Hematopoietic multipotent progenitor cell treated with erythropoietin and hydrocortisone succinate and interleukin-3 and kit ligand, for 8 days (in vitro differentiated cells): ENCODE measurements around the gene CUX1.

Experiments used
- DNase-seq: peaks from one replicate; pipeline ENCODE4 v3.0.0-alpha.2; 2015

CUX1 gene

DNA sequence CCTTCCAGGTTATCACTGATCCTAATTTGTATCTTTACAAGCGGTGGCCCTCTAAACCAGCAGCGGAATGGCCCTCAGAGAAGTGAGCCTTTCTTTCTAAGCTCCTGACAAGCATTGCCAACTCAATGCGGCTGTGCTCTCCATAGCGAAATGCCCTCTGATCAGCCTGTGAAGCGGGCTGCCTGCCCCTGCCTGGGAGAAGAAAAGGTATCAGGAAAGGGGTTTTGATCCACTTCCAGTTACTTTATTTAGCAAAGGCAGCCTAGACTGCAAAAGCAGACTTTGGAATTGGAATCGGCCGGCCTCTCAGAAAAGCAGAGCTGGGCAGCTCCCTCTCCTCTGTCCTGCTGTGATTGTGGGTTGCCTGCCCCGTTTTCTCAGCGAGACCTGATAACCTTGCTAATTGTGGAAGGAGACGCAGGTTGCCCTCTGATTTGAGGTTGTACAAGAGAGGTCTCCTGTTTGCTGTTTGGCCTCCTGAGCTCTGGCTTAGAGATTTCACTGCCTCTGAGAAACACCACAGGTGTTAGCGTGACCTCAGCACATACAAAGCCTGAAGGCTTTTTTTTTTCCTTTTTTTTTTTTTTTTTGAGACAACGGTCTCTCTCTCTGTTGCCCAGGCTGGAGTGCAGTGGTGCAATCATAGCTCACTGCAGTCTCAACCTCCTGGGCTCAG is 415.3 kb downstream of the CUX1 start:
- no peak for DNase-seq

DNA sequence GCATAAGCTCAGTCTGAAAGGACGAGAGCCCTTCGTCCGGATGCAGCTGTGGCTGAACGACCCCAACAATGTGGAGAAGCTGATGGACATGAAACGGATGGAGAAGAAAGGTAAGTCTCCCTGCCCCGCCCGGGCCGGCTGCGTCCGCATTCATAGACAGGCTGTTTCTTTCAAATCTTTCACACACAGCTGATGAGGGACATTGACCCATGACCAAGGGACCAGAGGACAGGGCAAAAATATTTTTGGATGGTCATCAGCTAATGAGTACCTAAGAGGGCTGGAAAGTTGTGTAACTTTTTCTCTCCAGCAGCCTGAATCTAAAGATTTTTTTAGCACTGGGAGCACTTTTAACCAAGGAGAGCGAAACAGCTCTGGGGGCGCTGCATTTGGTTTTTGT is 416.7 kb downstream of the CUX1 start:
- no peak for DNase-seq

DNA sequence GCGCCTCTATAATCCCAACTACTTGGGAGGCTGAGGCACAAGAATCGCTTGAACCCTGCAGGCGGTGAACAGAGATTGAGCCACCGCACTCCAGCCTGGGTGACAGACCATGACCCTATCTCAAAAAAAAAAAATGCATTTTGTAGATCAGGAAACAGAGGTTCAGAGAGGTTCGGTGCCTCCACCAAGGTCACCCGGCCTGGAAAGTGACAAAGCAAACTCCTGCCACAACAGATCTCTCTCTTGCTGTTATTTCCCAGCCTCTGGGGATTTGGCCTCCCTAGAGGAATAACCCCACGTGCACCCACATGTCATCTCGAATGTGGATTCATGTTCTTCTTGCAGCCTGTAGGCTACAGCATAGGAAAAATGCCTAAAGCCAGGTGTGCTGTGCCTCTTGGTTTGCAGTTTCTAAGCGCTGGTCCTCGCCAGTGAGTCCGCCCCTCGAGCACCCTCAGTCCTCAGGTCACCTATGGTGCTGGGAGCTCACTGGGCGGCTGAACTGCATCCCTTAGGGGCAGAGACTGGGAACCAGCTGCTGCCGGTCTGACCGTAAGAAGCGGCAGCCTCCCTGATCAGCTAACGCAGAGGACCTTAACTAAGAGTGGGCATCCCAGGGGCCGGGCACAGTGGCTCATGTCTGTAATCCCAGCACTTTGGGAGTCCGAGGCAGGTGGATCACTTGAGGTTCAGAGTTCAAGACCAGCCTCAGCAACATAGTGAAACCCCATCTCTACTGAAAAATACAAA is 417.6 kb downstream of the CUX1 start:
- no peak for DNase-seq

DNA sequence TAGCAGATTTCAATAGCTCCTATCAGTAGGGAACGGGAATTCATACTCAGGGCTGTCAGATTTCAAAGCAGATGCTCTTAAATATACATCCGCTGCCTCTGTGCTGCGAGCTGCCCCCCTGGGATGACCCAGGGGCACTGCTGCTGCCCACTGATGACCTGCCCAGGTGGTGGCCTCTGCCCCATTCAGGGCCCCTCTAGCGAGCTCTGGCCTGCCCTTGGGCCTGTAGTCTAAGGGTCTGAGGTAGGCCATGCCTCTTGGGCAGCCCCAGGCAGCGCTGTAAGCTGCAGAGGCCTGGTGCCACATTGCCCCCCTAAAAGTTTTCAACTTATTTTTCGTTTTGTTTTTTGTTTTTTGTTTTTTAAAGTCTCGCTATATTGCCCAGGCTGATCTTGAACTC is 418.7 kb downstream of the CUX1 start:
- no peak for DNase-seq

GRCh38 chr7:102236592-102237287 is 419.3 kb downstream of the CUX1 start:
- peak; percentile 58 for DNase-seq

DNA sequence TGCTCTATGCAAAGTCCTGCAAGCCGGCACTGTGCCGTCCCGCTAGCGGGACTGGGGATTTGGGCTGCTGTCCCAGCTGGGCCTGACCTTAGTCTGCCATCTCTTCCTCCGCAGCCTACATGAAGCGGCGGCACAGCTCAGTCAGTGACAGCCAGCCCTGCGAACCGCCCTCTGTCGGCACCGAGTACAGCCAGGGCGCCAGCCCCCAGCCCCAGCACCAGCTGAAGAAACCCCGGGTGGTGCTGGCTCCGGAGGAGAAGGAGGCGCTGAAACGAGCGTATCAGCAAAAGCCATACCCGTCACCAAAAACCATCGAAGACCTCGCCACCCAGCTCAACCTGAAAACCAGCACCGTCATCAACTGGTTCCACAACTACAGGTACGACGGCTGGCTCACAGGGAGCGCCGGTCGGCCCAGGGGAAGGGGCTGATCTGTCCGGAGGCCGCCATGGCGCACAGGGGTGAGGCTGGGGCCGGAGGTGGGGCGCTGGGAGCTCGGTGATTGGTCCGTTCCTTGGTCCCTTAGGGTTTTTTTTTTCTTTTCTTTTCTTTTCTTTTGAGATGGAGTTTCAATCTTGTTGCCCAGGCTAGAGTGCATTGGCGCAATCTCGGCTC is 421.9 kb downstream of the CUX1 start:
- DNase-seq = no peak

DNA sequence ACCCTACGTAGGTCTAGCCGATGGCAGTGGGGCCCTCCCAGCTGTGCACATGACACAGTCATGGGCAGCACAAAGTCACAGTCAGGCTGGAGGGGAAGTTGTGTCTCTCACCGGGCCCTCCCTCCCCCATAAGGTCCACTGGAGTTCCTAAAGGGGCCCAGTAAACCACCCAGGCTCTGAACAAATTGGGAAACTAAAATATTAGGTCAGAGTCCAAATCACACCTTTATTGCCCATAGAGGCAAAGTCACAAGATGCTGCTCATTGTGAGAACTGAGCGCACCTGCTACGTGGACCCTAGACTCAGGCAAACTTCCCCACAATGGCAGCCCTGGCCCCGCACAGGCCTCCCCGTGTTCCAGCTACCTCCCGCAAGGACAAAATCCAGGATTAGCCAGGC is 424.0 kb downstream of the CUX1 start:
- DNase-seq = no peak

- DNase-seq = no peak
These were observed 427.2 kb downstream of the CUX1 start for GRCh38 chr7:102244601-102245000.

DNA sequence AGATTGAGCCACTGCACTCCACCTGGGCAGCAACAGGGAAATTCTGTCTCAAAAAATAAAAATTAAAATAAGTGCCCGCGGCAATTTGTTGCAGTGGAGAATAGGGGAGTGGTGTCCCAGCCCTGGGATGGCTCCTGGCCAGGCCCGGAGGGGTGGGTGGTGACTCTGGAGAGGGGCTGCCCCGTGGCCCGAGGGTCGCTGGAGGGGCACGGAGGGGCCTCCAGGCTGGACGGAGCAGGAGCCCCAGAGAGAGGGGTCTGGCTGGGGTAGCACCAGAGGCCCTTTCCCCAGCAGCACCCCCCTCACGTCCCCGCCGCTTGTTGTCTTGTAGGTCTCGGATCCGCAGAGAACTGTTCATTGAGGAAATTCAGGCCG is 430.6 kb downstream of the CUX1 start:
- no peak for DNase-seq

GRCh38 chr7:102248456-102249395 is 431.3 kb downstream of the CUX1 start:
- no peak for DNase-seq

- no peak for DNase-seq
These were observed 434.3 kb downstream of the CUX1 start for GRCh38 chr7:102251531-102252365.

GRCh38 chr7:102252366-102252982 is 435.0 kb downstream of the CUX1 start:
- DNase-seq = peak; percentile 29

- no peak for DNase-seq
These were observed 435.9 kb downstream of the CUX1 start for GRCh38 chr7:102253066-102253972.

DNA sequence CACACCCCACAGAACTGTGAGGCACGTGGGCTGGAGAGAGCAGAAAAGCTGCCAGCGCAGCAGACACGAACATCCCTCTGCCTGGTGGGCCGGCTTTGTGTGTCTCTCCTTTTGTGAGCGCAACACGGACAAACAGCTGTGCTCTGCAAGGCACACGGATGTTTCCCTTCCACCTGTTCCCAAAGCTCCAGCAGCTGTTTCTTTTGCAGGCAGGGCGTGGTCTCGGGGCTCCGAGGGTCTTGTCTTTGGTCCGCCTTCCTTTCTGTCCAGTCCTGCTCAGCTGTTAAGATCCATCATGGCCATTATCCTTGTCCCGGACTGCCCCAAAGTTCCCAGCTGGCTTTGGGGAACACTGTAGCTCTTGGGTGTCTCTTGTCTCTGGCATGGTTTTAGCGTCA is 436.5 kb downstream of the CUX1 start:
- DNase-seq = no peak

- DNase-seq = no peak
These were observed 437.1 kb downstream of the CUX1 start for GRCh38 chr7:102254521-102254920.

- no peak for DNase-seq
These were observed 438.1 kb downstream of the CUX1 start for GRCh38 chr7:102255501-102255900.

DNA sequence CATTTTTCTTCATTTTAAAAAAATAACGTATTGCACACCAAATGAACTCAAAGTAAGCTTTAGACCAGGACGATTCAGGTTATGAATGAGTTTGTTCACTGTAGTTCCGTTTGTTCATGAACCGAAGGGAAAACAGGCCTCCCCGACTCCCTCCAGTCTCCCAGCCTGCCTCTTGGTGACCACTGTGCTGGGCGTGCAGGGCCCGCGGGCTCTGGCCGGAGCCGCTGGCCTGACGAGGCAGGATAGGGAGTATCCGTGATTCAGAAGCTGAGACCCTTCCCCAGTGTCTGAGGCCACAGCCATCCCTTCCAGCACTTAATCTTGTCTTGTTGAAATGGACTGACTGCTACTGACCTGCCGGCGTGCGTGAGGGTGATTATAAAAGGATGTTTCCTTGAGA is 438.5 kb downstream of the CUX1 start:
- DNase-seq = no peak

- DNase-seq = no peak
These were observed 440.8 kb downstream of the CUX1 start for GRCh38 chr7:102258073-102258748.

GRCh38 chr7:102258749-102259107 is 441.3 kb downstream of the CUX1 start:
- DNase-seq = no peak
